Measurements from ENCODE around the gene CYP4F11. TPM values are rescaled to one million over a fixed set of nuclear protein-coding genes. Genes with fewer than 3 reads are reported as not detected.

CYP4F11 gene
- total RNA-seq, 1 experiment from 2014 or later: not detected

DNA sequence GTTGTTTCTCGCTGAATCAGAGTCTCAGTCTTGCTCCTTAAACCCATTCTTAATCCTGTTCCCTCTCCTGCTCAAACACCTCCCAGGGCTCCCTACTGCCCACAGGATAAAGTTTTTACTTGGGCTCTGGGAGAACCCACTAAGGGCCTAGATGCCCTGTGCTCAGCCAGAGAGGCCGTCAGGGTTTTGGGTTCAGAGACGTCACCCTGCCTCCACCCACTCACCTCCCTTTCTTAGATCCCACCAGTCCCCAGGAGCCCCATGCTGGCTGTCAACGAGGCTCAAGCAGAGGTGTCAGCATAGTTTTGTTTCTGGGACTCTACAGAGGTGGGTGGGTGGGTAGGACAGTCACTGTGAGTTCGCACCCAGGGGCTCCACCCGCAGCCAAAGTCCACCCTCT is 20.9 kb downstream of the CYP4F11 start:
- Histone ChIP-seq H3K4me1 (ENCODE audit: insufficient read depth, low read length) (no peaks in the 10 kb centered on the region), H3T11ph (ENCODE audit: low read length) (no peak overlapping the region), H3K18ac (ENCODE audit: insufficient read length, low read depth, low read length) (no peak overlapping the region), H3K23ac (ENCODE audit: insufficient read length, low read depth, low read length) (no peak overlapping the region), H3K4ac (ENCODE audit: low read depth, low read length) (no peak overlapping the region), H3K9me3 (ENCODE audit: control insufficient read depth, low read depth, low read length) (peaks cover 56% of the 10 kb centered on the region), H2BK15ac (ENCODE audit: low read depth, low read length) (no peak overlapping the region), H4K20me1 (ENCODE audit: control insufficient read depth, insufficient read depth, insufficient read length) (no peaks in the 10 kb centered on the region), H3K4me2 (ENCODE audit: insufficient read depth, insufficient read length, low read length) (no peak overlapping the region), H3K9ac (ENCODE audit: extremely low read depth, insufficient read length, low read length) (no peak overlapping the region), H3K79me2 (ENCODE audit: insufficient read depth, low read length) (no peaks in the 10 kb centered on the region), H3K56ac (ENCODE audit: insufficient read length, low read depth, low read length) (no peak overlapping the region), H2BK120ac (ENCODE audit: low read depth, low read length, poor library complexity, severe bottlenecking) (no peak overlapping the region), H3K27ac (ENCODE audit: insufficient read length, low read depth, low read length) (no peak overlapping the region), H4K8ac (replicated peaks; ENCODE audit: insufficient read length, low read depth, low read length) (no peak overlapping the region), H2AK5ac (ENCODE audit: insufficient read length, low read length) (no peak overlapping the region), H3K23me2 (ENCODE audit: insufficient read length, low read depth, low read length, poor library complexity, severe bottlenecking) (no peaks in the 10 kb centered on the region), H4K91ac (ENCODE audit: insufficient read length, low read depth, low read length) (no peak overlapping the region), H3K27me3 (ENCODE audit: insufficient read depth, low read length) (no peaks in the 10 kb centered on the region), H2BK5ac (ENCODE audit: insufficient read length, low read length) (no peak overlapping the region), H3K79me1 (ENCODE audit: insufficient read depth, low read depth, low read length, poor library complexity, severe bottlenecking) (no peaks in the 10 kb centered on the region), H2BK20ac (ENCODE audit: low read depth, low read length, poor library complexity, severe bottlenecking) (no peak overlapping the region), H4K5ac (ENCODE audit: insufficient read length, low read depth, low read length) (no peak overlapping the region), H2BK12ac (ENCODE audit: insufficient read length, low read depth, low read length) (no peak overlapping the region), H2AFZ (ENCODE audit: low read length) (no peak overlapping the region), H3K14ac (ENCODE audit: insufficient read depth, low read length) (no peak overlapping the region)
- TF ChIP-seq, protein P1, sequence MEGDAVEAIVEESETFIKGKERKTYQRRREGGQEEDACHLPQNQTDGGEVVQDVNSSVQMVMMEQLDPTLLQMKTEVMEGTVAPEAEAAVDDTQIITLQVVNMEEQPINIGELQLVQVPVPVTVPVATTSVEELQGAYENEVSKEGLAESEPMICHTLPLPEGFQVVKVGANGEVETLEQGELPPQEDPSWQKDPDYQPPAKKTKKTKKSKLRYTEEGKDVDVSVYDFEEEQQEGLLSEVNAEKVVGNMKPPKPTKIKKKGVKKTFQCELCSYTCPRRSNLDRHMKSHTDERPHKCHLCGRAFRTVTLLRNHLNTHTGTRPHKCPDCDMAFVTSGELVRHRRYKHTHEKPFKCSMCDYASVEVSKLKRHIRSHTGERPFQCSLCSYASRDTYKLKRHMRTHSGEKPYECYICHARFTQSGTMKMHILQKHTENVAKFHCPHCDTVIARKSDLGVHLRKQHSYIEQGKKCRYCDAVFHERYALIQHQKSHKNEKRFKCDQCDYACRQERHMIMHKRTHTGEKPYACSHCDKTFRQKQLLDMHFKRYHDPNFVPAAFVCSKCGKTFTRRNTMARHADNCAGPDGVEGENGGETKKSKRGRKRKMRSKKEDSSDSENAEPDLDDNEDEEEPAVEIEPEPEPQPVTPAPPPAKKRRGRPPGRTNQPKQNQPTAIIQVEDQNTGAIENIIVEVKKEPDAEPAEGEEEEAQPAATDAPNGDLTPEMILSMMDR (conservative IDR thresholded peaks at IDR 0.05): no peak
- no peak for DNase-seq
- Mint-ChIP-seq H3K4me1 (no peaks in the 10 kb centered on the region), H3K36me3 (ENCODE audit: insufficient read depth in 1 of 3, low read depth in 3 of 3) (peaks cover 0 to 25% (median 2%) of the 10 kb centered on the region in 3 experiments; a peak in 5 of 7 replicates), H3K4me3 (no peak overlapping the region), H3K9me3 (peaks cover 86 to 91% of the 10 kb centered on the region in 2 experiments), H3K27ac (no peak overlapping the region), H3K27me3 (ENCODE audit: low read depth) (peaks cover 3% of the 10 kb centered on the region; the same call in 1 of the 2 replicates)
- no CpG with 5 or more reads among the region's 6 CpGs for WGBS (ENCODE audit: extremely low coverage, insufficient read length, low lambda C conversion rate)
